HG02973 (cell line): ENCODE data around the gene PDE4B.

Experiments
- ATAC-seq: cut with Tn5 transposase; IDR thresholded peaks from one replicate; pipeline ENCODE4 v1.9.1; 2021; ENCODE audit warnings: moderate library complexity; ENCODE audit not compliant: unreplicated experiment

PDE4B gene

GRCh38 chr1:66275601-66276023 lies 482.9 kb downstream of the PDE4B start:
- ATAC-seq, result no peak

GRCh38 chr1:66276218-66276617 lies 483.5 kb downstream of the PDE4B start:
- ATAC-seq, result peak; percentile 79

- ATAC-seq, result no peak
Measured at GRCh38 chr1:66278260-66279021, 485.7 kb downstream of the PDE4B start.

GRCh38 chr1:66281808-66282207 lies 489.1 kb downstream of the PDE4B start:
- ATAC-seq, result no peak

- ATAC-seq, result peak; percentile 81
Measured at GRCh38 chr1:66282343-66282852, 489.7 kb downstream of the PDE4B start.

GRCh38 chr1:66282891-66283621 lies 490.4 kb downstream of the PDE4B start:
- no peak for ATAC-seq

GRCh38 chr1:66283622-66284041 lies 490.9 kb downstream of the PDE4B start:
- ATAC-seq, result peak; percentile 56

- no peak for ATAC-seq
Measured at GRCh38 chr1:66284746-66285145, 492.1 kb downstream of the PDE4B start.

- ATAC-seq, result no peak
Measured at GRCh38 chr1:66285618-66286270, 493.0 kb downstream of the PDE4B start.

GRCh38 chr1:66286307-66286706 lies 493.6 kb downstream of the PDE4B start:
- no peak for ATAC-seq

GRCh38 chr1:66288048-66288447 lies 495.4 kb downstream of the PDE4B start:
- no peak for ATAC-seq

GRCh38 chr1:66290761-66291530 lies 498.3 kb downstream of the PDE4B start:
- no peak for ATAC-seq

- ATAC-seq, result no peak
Measured at GRCh38 chr1:66291531-66291864, 498.8 kb downstream of the PDE4B start.

- ATAC-seq, result no peak
Measured at GRCh38 chr1:66292305-66292704, 499.6 kb downstream of the PDE4B start.

GRCh38 chr1:66292944-66293343 lies 500.2 kb downstream of the PDE4B start:
- ATAC-seq, result no peak

- ATAC-seq, result no peak
Measured at GRCh38 chr1:66294707-66295370, 502.1 kb downstream of the PDE4B start.

- ATAC-seq, result no peak
Measured at GRCh38 chr1:66295803-66296202, 503.1 kb downstream of the PDE4B start.

- ATAC-seq, result no peak
Measured at GRCh38 chr1:66296370-66296769, 503.7 kb downstream of the PDE4B start.

- no peak for ATAC-seq
Measured at GRCh38 chr1:66296951-66297350, 504.3 kb downstream of the PDE4B start.

GRCh38 chr1:66298464-66298863 lies 505.8 kb downstream of the PDE4B start:
- no peak for ATAC-seq
